GM10847 (cell line): ENCODE measurements around the gene AQP1.

Source experiments
- POLR2A ChIP-seq: IDR thresholded peaks from 2 replicates; pipeline ENCODE4 v1.6.1; 2011; ENCODE audit not compliant: insufficient read length; ENCODE audit errors: extremely low read depth

The AQP1 gene

DNA sequence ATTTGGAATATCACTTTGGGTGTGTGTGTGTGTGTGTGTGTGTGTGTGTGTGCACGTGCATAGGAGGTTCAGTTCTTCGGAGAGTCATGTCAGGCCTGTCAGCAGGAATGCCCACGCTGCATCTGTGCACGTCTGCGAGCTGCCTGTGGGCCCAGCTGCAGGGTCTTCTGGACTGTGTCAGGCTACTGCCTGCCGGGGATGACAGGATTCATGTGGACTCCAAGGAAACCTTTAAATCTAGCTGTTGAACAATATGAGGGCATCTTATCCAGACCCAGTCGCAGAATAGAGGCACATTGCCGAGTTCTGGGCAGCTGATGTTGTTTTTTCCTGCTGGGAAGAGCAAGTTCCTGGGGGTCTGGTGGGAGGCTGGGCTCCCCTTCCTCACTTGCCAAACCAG, 19.0 kb downstream of the AQP1 start:
- TF ChIP-seq POLR2A, result no peak

DNA sequence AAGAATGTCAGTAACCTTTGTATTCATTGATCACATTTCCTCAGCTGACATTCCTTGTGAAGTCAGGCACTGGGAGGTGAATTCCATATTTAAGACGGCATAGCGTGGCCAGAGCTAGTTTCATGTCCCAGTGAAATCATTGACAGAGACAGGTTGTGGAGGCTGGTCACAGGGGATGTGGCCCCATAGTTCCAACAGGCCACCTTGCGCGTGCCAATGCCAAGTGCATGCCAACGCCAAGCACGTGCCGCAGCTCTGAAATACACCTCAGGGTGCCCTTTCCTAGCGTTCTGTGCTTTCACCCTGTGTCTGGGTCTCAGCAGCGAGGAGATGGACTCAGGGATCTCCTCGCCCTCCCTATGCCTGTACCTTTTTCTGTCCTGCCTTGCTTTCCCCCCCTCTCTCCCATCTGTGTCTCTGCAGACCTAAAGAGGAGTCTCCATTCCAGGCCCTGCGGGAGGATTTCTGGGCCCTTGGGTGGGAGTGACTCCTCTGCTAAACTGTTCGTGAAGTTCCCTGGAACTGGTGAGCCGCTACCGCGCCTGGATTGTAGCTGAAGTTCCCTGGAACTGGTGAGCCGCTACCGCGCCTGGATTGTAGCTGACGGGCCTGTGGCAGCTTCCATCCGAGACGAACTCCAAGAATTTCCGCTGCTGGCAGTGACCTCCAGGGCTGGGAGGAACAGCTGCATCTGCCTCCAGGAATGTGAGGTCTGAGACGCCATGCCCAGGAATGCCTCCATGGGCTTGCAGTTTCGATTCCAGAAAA, 19.7 kb downstream of the AQP1 start:
- no peak for TF ChIP-seq POLR2A

DNA sequence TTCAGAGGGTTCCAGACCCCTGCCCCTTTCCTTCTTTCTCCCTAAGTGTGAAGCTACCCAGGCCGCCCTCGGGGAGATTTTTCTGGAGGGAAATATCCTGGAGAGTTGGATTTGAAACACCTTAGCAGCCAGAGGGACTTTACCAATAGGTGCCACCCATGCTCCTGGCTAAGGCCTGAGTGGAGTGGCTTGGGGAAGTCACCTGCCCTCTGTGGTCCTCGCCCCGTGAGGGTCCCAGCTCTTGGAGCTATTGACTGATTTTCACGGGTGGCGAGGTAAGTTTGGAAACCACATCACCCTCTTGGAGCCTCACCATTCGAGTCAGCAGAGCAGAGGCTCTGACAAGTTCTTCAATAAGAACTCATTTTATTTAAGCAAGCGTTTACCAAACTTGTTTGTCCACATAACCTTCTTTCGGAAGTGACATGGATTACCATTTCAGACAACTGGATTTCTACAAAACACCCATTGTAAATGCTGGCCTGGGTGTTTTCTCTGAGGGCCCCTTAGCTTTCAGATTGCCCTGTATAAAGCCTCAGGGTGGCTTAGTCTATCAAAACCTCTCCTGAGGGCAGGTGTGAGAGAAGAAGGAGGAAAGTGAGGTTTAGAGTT, 20.4 kb downstream of the AQP1 start:
- TF ChIP-seq POLR2A, result no peak

DNA sequence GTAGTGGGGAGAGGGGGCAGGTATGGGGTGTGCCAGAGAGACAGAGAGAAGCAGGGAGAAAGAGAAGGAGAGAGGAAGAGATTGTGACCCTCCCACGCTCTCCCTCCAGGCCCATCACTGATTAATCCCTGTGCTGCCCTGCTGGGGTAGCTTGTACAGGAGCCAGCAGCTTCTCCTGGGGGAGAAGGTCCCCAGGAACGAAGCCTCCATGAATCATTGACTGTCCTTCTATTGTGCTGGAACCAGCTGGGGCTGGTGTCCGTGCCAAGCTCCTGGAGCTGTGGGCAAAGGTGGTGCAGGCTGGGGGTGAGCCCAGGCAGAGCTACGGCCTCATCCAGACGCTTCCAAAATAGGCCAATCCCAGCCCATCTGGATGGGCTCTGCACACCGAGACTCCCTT, 20.9 kb downstream of the AQP1 start:
- TF ChIP-seq POLR2A, result no peak

DNA sequence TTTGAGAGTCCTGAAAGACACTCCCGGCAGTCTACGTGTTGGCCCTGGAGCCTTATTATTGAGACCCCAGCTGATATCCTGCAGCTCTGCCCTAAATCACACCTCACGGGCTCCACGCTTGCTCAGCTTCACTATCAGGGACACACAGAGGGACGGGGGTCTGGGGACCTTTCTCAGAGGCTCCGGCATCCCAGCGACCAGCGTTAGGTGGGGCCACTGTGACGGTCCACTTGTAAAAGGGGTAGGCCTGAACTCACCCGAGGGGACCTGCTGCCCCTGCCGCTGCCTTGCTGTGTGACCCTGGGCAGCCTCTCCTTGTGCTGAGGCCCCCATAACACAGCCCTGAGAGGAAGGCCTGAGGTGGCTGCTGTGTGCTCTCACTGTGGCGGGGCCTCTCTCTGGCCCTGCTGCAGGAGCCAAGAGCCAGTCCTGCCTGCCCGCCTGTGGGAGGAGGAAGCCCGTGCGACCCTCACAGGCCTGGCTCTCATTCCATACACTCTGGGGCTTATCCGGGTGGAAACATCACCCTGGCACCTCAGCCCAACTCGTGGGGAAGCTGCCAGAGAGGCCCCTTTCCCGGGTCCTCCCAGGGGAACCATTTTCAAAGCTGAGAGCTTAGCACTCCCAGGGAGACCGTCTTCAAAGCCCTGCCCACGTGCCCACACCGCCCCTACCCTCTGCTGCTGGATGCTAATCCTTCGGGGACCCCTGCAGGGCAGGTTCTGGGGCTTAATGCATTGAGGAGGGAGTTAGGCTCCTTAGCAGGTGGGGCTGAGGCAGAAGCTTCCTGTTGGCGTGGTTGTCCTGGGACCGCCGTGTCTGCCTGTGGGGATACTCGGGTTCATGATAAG, 21.7 kb downstream of the AQP1 start:
- TF ChIP-seq POLR2A, result no peak

DNA sequence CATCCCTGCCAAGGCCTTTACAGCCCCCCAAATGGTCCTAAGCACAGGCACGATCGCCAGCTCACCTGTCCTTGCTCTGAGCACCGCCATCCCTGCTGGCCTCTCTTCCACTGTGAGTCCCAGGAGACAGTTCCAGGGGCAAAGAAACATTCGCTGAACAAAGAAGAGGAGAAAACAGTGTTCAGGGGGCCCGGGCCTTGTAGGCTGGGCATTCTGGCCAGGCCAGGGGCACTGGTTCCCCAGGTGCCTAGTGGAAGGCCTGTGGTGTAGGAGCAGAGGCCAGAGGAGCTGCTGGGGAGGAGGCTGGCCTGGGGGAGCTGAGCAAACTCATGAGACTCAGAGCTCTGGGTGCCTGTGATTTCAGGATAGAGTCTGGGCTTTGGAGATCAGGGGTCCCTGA, 22.6 kb downstream of the AQP1 start:
- TF ChIP-seq POLR2A, result no peak

DNA sequence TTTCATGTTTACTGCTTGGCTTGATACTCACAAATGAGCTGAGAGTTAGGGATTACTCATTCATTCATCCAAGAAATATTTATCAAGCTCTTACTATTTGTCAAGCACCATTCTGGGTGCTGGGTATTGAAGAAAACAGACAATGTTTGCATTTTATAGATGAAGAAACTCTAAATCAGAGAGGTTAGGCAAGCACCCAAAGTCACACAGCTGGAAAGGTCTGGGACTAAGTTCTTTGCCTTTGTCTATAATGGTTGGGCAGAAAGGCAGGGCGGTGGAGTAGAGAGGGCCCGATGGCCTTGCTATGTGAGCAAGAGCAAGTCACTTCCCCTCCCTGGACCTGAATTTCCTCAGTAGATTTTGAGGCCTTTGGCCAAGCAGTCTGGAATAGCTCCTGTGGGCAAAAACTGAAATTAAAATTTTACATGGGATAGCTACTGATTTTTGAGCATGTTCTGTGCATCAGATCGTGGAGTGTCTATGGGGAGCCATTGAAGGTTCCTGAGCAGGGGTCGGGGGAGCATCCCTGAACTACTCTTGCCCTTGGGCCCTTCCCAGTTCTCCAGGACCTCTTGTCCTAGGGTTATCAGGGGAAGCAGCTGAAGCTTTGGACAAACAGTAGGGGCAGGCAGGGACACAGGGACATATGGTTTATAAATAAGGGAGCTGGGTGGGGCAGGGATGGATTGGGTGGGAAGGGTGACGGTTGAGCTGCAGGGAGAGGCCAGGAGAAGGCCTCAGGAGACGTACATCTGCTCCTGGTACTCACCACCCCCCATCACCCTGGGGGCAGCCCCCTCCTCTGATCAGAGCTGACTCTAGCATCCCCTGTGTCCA, 23.3 kb downstream of the AQP1 start:
- no peak for TF ChIP-seq POLR2A

DNA sequence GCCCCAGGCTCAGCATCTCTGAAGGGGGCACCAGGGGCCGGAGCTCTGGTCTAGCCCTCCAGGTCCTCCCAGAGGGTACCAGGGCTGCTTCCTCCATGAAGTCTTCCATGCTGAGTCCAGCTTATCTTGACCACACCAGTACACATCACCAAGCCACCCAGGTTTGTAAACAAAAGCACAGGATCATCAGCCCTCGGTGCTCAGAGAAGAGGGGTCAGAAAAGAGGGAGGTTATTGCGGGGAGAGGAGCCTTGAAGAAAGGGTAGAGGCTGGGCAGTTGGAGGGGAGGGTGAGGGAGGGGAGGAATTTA, 23.9 kb downstream of the AQP1 start:
- no peak for TF ChIP-seq POLR2A

DNA sequence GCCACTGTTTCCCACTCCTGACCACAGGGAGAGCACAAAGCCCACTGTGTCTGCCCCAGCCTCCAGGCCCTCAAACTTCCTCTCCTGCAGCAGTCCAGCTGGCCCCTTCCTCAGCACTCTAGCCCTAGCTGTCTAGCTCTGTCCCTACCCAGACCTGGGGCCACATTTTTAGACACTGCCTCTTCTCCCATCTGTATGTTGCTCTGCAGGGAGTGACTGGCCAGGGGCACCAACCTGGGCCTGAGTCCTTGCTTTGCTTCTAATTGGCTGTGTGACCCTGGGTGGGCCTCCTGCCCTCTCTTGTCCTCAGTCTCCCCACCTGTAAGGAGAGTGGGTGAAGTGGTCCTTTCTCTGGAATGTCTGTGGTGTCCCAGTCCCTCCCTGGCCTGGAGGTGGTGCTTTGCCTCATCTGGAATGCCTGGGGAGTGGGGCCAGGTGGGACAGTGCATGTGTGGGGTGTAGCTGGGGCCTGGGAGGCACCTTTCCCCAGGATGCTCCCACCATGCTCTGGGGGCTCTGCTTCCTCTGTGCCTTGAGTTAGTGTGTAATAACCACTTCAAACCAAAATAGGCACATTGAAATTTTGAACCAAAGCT, 25.1 kb downstream of the AQP1 start:
- TF ChIP-seq POLR2A, result no peak

DNA sequence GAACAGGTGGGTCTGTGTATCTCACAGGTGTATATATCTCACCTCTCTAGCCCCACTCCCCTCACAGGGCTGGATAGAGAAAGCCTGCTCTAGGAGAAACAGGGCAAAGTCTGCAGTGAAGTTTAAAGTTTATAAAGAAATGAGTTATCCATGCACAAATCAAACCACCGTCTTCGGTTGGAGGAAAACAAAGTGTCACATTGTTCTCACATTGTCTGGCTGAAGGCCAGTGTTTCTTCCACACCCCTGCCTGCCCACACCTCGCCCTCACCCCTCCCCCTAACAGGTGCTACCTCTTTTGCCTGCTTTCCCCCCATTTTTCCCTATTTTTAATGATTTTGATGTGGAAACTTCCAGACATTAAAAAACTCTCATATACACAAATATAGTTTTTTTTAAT, 25.8 kb downstream of the AQP1 start:
- TF ChIP-seq POLR2A, result no peak

DNA sequence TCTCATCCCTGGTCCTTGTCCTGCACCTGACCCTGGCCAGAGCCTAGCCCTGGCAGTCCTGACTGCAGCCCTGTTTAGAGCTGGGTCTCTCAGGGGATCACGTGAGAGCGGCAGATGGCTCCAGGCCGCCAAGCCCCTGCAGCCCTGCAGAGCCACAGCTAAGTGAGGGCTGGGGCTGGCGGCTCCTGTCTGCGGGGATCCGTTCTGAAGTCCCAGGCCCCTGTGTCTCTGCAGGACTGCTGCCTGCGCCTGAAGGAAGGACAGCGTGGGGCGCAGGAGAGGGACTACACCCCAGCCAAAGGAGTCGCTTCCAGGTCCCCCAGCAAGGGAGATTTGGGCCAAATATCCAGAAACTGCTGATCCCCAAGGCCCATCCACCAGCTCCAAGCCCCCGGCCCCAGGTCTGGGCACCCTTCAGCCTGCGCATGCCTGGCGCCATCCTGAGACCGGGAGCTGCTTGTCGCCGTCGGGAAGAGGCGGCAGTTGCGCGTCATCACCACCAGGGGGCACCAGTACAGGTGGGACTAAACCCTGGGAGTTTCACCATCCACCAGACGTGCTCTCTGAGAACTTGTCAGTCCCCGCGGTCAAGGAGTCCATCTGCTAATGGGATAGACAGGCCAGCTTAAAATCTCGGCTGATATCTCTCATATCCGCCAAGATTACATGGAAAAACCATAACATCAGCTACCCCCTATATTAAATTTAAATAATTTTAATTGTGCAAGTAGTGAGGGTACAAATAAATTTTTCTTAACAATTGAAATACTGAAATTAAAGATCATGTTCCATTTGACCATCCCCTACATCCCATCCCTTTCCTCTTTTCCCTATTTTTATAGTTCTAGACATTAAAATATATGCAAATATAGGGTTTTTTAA, 27.0 kb downstream of the AQP1 start:
- no peak for TF ChIP-seq POLR2A

DNA sequence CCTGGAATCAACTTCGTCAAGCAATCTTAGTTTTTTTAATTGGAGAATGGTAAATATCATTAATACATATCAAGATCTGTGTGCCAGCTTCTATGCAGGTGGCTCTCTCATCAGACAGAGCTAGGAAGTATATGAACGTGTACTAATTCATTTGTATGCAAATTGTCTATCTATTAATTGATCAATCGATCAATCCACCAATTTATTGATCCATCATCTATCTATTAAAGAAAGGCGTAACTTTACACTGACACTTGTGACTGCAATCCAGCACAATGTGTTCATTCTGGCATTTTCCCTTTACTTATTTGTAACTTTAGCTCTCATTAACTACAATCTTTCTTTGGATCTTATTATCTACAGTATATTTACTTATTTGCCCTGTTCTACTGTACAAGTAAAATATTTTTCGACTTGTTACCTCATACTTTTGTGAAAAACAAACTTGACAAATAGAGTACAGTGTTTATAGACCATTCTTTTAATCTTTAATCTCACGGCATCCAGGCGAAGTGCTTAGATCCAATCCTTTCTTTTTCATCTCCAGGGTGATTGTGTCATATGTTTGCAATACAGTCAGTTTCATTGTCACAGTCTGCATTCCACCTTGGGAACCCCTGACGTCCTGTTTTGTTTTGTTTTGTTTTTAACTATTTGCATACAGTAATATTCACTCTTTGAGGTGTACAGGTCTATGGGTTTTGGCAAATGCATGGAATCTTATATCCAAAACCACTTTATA, 30.1 kb downstream of the AQP1 start:
- TF ChIP-seq POLR2A, result no peak

DNA sequence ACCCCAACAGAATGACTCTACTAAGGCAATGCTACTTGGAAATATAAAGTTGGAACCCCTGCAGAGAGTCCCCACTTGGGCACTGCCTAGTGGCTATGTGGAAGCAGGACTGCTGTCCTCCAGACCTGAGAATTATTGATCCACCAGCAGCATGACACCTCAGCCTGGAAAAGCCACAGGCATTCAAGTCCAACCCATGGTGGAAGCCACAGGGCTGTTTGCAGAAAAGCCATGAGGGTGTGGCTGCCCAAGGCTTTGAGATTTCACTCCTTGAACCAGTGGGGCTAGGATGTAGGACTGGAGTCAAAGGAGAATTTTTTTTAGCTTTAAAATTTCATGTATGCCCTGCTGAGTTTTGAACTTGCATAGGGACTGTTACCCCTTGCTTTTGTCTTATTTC, 38.5 kb downstream of the AQP1 start:
- no peak for TF ChIP-seq POLR2A
